ENCODE results near the gene DOCK9. TPM values are rescaled to one million over a fixed set of nuclear protein-coding genes. Genes with fewer than 3 reads are reported as not detected.

DOCK9 gene
- total and polyA plus RNA-seq, 8 donors, result 98.3 to 158 (median 109) TPM

DNA sequence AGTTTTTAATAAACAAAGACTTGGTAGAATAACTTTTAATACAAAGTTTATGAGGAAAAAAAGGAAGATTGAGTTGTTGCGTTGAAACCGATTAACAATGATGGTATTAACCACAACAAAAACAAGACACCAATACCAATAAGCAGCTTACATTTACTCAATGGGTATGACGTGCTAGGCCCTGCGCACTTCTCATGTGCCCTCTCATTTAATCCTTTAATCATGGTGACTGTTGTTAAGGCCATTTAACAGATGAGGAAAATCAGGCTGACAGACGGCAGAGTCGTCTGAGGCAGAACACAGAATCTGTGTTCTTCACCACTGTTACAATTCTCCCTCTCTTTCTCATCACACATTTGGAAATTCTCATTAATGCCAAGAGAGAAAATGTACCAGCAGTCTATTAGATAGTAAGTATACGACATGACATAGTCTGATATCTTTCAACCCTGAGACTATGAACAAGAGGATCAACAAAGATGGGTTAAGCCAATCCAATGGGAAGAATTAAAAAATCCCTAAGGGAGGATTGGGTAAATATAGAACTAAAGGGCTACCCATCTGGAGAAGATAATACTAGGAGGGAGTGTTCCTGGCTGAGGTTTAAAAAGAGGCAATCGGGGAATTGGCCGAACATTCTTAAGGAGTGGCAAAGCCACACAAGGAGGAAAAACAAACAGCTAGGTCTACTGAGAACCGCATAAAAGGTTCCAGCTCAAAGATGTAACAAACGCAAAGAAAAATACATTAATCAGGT lies 54.0 kb downstream of the DOCK9 start:
- no peak for DNase-seq
- Histone ChIP-seq H3K36me3 (peaks cover 0 to 19% of the 10 kb centered on the region in 2 donors), H3K27ac (no peak overlapping the region), H3K27me3 (no peaks in the 10 kb centered on the region), H3K4me3 (no peak overlapping the region), H3K9me3 (no peaks in the 10 kb centered on the region), H3K4me1 (peaks cover 3 to 4% of the 10 kb centered on the region in 2 donors)
- TF ChIP-seq, protein P1, sequence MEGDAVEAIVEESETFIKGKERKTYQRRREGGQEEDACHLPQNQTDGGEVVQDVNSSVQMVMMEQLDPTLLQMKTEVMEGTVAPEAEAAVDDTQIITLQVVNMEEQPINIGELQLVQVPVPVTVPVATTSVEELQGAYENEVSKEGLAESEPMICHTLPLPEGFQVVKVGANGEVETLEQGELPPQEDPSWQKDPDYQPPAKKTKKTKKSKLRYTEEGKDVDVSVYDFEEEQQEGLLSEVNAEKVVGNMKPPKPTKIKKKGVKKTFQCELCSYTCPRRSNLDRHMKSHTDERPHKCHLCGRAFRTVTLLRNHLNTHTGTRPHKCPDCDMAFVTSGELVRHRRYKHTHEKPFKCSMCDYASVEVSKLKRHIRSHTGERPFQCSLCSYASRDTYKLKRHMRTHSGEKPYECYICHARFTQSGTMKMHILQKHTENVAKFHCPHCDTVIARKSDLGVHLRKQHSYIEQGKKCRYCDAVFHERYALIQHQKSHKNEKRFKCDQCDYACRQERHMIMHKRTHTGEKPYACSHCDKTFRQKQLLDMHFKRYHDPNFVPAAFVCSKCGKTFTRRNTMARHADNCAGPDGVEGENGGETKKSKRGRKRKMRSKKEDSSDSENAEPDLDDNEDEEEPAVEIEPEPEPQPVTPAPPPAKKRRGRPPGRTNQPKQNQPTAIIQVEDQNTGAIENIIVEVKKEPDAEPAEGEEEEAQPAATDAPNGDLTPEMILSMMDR (IDR thresholded peaks at IDR 0.05), result no peak
- no peak for ATAC-seq
- intact Hi-C loops (cut with DNase I), result no loop called here

DNA sequence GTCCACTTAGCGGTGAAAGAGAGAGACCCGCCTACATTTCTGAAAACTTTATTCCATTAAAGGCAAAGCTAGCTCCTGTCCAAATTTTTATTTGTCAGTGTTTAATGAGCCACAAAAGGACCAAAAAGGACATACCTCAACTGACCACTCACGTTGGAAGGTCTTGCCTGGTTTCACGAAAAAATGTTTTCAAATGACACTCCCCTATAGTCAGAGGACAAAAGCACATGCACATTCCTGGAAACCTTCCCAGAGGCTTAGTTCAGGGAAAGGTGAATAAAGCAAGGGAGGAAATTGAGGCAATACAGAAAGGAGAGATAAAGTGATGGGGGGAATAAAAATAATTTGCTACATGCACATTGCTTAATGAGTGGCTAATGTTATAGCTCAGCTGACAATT lies 55.6 kb downstream of the DOCK9 start:
- TF ChIP-seq, protein P1 (IDR thresholded peaks at IDR 0.05), result no peak
- ATAC-seq, result no peak
- DNase-seq, result no peak
- Histone ChIP-seq H3K36me3 (peaks cover 0 to 19% of the 10 kb centered on the region in 2 donors), H3K4me3 (no peak overlapping the region), H3K4me1 (peaks cover 0 to 7% of the 10 kb centered on the region in 2 donors), H3K27ac (no peak overlapping the region), H3K9me3 (no peaks in the 10 kb centered on the region), H3K27me3 (no peaks in the 10 kb centered on the region)
- intact Hi-C loops (cut with DNase I), result no loop called here

DNA sequence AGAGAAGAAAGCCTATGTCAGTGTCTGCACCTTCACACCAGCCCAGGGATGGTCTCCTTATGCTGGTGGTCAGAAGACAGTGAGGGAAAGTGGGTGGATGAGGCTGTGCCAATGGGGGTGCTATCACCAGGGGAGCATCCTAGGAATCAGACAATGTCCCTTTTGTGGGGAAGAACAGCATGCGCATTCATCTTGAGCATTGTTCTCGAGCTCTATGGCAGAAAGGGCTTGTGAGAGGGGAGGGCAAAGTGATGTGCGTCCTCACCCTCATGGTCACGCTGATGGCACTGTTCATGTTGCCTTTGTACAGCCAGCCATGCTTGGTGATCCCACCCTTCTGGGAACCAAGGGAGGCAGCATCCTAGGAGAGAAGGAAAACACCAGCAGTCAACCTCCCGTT lies 56.1 kb downstream of the DOCK9 start:
- intact Hi-C loops (cut with DNase I), result no loop called here
- DNase-seq (no peak), ATAC-seq (no peak)
- no peak overlapping the region for H3K4me3 ChIP-seq
- no peak overlapping the region for H3K27ac ChIP-seq
- no peaks in the 10 kb centered on the region for H3K9me3 ChIP-seq
- H3K27me3 ChIP-seq, result no peaks in the 10 kb centered on the region
- H3K36me3 ChIP-seq, result peaks cover 0 to 19% of the 10 kb centered on the region in 2 donors
- peaks cover 4 to 8% of the 10 kb centered on the region in 2 donors for H3K4me1 ChIP-seq
- TF ChIP-seq, protein P1 (IDR thresholded peaks at IDR 0.05), result no peak

DNA sequence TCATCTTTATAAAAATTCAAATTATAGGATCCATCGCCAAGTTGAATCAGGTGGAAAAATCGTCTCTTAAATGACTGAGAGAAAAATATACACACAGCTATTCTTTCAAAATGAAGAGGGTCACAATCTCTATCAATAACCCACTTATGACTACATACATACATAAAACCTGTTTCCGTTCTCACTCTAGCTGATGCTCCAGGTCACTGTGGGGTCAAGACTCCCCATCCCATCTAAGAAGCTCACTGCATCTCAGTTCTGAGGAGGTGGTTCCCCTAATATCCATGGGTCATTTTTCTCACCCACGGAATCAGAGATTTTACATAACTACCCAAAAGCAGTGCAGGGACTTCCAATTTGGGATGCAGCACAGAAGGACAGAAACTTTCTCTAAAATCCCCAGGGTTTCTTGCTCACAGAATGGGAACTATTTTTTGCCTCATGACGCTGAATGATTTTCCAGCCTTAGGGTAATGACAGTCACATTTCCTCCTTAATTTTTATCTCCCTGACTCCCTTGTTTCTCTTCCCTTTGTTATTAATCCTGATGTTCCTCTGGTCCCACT lies 56.8 kb downstream of the DOCK9 start:
- Histone ChIP-seq H3K36me3 (peaks cover 0 to 19% of the 10 kb centered on the region in 2 donors), H3K9me3 (no peaks in the 10 kb centered on the region), H3K4me1 (peaks cover 6 to 11% of the 10 kb centered on the region in 2 donors), H3K27ac (no peak overlapping the region), H3K4me3 (no peak overlapping the region), H3K27me3 (no peaks in the 10 kb centered on the region)
- intact Hi-C loops (cut with DNase I), result no loop called here
- no peak for DNase-seq
- TF ChIP-seq, protein P1 (IDR thresholded peaks at IDR 0.05), result no peak
- no peak for ATAC-seq

DNA sequence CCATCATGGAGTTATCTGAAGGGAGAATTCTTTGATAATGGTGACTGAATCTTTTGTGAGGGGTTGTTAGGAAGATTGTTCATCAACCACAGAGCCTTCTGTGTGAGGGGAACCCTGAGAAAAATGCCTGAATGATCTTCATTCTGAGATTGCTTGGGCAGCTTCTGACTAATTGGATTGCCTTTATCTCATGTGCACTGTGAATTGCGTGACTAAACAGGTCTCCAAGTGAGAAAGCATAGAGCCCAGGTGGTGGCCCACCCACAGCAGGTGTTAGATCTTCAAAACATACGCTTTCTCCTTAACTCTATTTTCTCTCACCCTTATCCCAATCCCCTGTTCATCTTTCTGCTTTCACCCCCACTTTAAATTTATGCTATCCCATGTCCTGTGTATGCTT lies 58.3 kb downstream of the DOCK9 start:
- intact Hi-C loops (cut with DNase I), result no loop called here
- H3K27ac ChIP-seq, result peak overlapping the region in 1 of 2 donors; percentile 14
- peaks cover 0 to 19% of the 10 kb centered on the region in 2 donors for H3K36me3 ChIP-seq
- DNase-seq (no peak), ATAC-seq (no peak)
- H3K9me3 ChIP-seq, result no peaks in the 10 kb centered on the region
- TF ChIP-seq, protein P1 (IDR thresholded peaks at IDR 0.05), result no peak
- no peak overlapping the region for H3K4me3 ChIP-seq
- no peaks in the 10 kb centered on the region for H3K27me3 ChIP-seq
- peaks cover 6 to 13% of the 10 kb centered on the region in 2 donors for H3K4me1 ChIP-seq
